ENCODE data around the gene ARID5B. TPM values are rescaled to one million over a fixed set of nuclear protein-coding genes. Genes with fewer than 3 reads are reported as not detected.

Gene ARID5B
- total and polyA plus RNA-seq, 2 experiments from 2014 or later = 1.3 to 1.6 TPM

DNA sequence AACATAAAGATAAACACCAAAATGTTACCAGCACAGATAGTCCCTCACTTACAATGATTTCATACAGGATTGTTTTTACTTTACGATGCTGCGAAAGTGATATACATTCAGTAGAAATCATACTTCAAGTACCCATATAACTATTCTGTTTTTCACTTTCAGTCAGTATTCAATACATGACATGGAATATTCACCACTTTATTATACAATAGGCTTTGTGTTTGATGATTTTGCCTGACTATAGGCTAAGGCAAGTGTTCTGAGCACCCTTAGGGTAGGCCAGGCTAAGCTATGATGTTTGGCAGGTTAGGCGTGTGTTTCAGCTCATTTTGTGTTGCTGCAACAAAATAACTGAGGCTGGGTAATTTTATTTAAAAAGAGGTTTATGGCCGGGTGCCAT, 212.2 kb downstream of the ARID5B start:
- H2AFZ ChIP-seq = no peak overlapping the region
- H3K9me2 ChIP-seq (ENCODE audit: insufficient read depth) = no peaks in the 10 kb centered on the region
- no peaks in the 10 kb centered on the region for H3K36me3 ChIP-seq (ENCODE audit: insufficient read depth)
- Mint-ChIP-seq H3K27me3 (ENCODE audit: insufficient read depth, low read depth, poor library complexity) (peaks cover 5% of the 10 kb centered on the region), H3K4me1 (no peaks in the 10 kb centered on the region), H3K9me3 (no peaks in the 10 kb centered on the region), H3K27ac (no peak overlapping the region), H3K4me3 (no peak overlapping the region), H3K36me3 (ENCODE audit: low read depth) (no peaks in the 10 kb centered on the region)
- H3K27me3 ChIP-seq (ENCODE audit: insufficient read depth) = no peaks in the 10 kb centered on the region
- TF ChIP-seq, protein P1, sequence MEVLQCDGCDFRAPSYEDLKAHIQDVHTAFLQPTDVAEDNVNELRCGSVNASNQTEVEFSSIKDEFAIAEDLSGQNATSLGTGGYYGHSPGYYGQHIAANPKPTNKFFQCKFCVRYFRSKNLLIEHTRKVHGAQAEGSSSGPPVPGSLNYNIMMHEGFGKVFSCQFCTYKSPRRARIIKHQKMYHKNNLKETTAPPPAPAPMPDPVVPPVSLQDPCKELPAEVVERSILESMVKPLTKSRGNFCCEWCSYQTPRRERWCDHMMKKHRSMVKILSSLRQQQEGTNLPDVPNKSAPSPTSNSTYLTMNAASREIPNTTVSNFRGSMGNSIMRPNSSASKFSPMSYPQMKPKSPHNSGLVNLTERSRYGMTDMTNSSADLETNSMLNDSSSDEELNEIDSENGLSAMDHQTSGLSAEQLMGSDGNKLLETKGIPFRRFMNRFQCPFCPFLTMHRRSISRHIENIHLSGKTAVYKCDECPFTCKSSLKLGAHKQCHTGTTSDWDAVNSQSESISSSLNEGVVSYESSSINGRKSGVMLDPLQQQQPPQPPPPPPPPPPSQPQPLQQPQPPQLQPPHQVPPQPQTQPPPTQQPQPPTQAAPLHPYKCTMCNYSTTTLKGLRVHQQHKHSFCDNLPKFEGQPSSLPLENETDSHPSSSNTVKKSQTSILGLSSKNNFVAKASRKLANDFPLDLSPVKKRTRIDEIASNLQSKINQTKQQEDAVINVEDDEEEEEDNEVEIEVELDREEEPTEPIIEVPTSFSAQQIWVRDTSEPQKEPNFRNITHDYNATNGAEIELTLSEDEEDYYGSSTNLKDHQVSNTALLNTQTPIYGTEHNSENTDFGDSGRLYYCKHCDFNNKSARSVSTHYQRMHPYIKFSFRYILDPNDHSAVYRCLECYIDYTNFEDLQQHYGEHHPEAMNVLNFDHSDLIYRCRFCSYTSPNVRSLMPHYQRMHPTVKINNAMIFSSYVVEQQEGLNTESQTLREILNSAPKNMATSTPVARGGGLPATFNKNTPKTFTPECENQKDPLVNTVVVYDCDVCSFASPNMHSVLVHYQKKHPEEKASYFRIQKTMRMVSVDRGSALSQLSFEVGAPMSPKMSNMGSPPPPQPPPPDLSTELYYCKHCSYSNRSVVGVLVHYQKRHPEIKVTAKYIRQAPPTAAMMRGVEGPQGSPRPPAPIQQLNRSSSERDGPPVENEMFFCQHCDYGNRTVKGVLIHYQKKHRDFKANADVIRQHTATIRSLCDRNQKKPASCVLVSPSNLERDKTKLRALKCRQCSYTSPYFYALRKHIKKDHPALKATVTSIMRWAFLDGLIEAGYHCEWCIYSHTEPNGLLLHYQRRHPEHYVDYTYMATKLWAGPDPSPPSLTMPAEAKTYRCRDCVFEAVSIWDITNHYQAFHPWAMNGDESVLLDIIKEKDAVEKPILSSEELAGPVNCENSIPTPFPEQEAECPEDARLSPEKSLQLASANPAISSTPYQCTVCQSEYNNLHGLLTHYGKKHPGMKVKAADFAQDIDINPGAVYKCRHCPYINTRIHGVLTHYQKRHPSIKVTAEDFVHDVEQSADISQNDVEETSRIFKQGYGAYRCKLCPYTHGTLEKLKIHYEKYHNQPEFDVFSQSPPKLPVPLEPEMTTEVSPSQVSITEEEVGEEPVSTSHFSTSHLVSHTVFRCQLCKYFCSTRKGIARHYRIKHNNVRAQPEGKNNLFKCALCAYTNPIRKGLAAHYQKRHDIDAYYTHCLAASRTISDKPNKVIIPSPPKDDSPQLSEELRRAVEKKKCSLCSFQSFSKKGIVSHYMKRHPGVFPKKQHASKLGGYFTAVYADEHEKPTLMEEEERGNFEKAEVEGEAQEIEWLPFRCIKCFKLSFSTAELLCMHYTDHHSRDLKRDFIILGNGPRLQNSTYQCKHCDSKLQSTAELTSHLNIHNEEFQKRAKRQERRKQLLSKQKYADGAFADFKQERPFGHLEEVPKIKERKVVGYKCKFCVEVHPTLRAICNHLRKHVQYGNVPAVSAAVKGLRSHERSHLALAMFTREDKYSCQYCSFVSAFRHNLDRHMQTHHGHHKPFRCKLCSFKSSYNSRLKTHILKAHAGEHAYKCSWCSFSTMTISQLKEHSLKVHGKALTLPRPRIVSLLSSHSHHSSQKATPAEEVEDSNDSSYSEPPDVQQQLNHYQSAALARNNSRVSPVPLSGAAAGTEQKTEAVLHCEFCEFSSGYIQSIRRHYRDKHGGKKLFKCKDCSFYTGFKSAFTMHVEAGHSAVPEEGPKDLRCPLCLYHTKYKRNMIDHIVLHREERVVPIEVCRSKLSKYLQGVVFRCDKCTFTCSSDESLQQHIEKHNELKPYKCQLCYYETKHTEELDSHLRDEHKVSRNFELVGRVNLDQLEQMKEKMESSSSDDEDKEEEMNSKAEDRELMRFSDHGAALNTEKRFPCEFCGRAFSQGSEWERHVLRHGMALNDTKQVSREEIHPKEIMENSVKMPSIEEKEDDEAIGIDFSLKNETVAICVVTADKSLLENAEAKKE (CRISPR knock-in tag; IDR thresholded peaks at IDR 0.05) = no peak
- TF ChIP-seq STAT1 (IDR thresholded peaks at IDR 0.05; ENCODE audit: unreplicated experiment) (no peak), ZNF114 (CRISPR knock-in tag; IDR thresholded peaks at IDR 0.05) (no peak), POLR2AphosphoS5 (IDR thresholded peaks at IDR 0.05; ENCODE audit: low read depth) (no peak), EZH2phosphoT487 (IDR thresholded peaks at IDR 0.05; ENCODE audit: unreplicated experiment) (no peak), ETS1 (IDR thresholded peaks at IDR 0.05) (no peak), EZH2 (IDR thresholded peaks at IDR 0.05; ENCODE audit: low read depth, unreplicated experiment) (no peak), NANOG (IDR thresholded peaks at IDR 0.05; ENCODE audit: borderline replicate concordance) (no peak), CTCF (conservative IDR thresholded peaks at IDR 0.05; ENCODE audit: low read depth in 2 of 2) (no peak), JUNB (IDR thresholded peaks at IDR 0.05; ENCODE audit: unreplicated experiment) (no peak)
- no peak for ATAC-seq
- no peak for DNase-seq (ENCODE audit: low spot score)
- no peaks in the 10 kb centered on the region for H3K4me1 ChIP-seq (ENCODE audit: insufficient read depth)
- no peaks in the 10 kb centered on the region for H3K79me2 ChIP-seq (replicated peaks; ENCODE audit: insufficient read depth)
- H3K4me2 ChIP-seq = no peak overlapping the region
- no peak overlapping the region for H3K4me3 ChIP-seq
- no peaks in the 10 kb centered on the region for H3F3A ChIP-seq (replicated peaks; ENCODE audit: low read depth)
- no peak overlapping the region for H3K27ac ChIP-seq (ENCODE audit: low read depth)
- H4K20me1 ChIP-seq (replicated peaks; ENCODE audit: insufficient read depth) = no peaks in the 10 kb centered on the region

Measured in GM23338 (cell line).